HG02973 (cell line): ENCODE measurements around the gene DNAJA1.
"Not testable (repeated sequence)": the region's sequence is repeated elsewhere in the genome, so short reads cannot be mapped to it uniquely, and the experiment has no call there.

Experiments
- ATAC-seq: cut with Tn5 transposase; IDR thresholded peaks from one replicate; pipeline ENCODE4 v1.9.1; 2021; ENCODE audit warnings: moderate library complexity; ENCODE audit not compliant: unreplicated experiment

Gene DNAJA1

GRCh38 chr9:33024966-33025571 lies at the start of gene DNAJA1:
DNAJA1 (plus strand) TSS chr9:33025273; CDS start chr9:33026485, 1,212 bp downstream.
- peak; percentile 88 for ATAC-seq

DNA sequence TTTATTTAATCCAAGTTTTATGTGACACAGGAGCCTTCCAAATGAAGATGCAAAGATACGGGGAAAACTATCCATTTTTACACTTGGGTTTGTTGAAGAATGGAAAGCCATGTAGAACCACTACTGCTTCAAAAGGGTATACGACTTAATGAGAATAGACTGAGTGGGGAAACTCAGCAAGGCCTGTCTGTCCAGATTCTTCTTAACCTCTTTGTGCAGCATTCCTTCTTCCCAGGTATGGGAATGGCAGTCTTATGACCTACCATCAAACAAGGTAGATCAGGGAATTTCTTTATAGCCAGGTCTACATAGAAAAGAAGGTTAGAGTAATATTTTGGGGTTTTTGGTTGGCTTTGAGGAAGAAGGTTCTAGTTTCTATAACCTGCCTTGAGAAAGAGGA lies 47.0 kb upstream of the DNAJA1 start:
- ATAC-seq = no peak

GRCh38 chr9:32986971-32987370 lies 38.1 kb upstream of the DNAJA1 start:
- no peak for ATAC-seq

DNA sequence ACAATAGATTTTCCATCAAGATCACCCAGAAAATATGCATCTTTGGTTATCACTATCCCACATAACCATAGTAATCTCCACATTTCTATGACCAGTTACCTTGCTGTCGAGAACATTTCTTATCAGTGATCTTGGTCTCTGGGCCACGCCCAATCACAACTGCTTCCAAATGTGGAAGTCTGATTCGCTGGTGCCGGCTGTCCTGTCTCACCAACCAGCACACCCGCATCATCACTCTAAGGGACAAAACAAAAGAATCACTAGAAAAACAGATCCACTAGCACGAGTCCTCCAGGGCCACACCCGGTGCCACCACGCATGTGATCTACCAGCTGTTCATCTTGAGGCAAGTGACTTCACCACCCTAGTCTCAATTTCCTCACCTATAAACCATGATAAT lies 35.4 kb upstream of the DNAJA1 start:
- ATAC-seq = no peak

DNA sequence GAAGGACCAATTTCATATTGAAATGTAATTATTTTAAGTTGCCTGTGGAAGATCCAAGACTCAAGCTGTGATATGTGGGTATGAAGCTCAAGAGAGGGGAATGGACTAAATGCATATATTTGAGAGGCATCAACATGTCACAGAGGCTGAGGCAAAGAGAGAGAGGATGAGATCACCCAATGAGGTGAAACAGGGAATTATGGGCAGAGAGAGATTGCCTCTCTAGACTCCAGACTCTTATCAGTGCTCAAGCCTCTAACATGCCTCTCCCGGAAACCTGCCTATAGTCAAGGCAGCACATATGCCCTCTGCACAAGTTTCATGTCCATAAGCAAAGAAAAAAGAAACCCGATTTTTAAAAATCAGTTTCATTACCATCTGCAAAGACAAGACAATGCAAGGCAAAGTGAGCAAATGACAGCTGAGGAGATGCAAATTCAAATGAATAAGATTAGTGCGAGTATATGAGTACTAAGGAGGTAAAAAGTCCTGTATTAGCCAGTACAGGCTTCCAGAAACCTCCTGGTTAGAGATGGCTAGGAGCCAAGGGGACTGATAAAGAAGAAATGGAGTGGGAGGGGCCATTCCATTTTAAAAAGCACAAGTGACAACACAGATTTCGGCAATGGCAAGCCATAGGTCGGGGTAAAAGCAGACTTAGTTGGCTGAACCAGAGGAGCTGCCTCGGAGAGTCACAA lies 33.0 kb upstream of the DNAJA1 start:
- no peak for ATAC-seq

DNA sequence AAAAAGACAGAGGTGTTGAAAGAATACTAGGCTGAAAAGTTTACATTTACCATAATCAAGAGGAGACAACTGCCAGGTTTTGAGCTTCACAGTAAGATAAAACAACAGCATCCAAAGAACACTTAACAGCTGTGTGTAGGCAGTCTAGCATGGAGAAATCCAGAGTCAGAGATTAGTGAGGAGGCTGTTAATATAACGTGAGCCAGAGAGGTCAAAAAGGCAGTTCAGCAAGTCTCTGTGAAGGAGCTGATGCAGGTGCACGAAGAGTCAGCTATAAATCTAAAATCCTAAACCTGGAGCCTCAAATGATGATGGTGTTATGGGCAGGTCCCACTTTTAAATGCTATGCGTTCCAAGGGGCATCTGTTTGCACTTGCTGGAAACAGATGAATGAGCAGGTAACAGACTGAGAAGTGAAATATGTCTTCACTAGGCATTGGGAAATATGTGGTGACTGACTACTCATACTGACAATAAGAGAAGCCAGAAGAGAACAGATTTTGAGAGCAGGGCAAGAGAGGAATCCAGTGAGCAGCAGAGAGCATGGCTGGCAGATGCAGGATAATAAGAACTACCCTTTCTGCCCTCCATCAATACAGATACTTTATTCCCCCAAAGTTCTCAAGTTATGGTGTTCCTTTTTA lies 32.4 kb upstream of the DNAJA1 start:
- ATAC-seq = no peak

GRCh38 chr9:33000682-33001055 lies 24.4 kb upstream of the DNAJA1 start:
- ATAC-seq = not testable (repeated sequence)

DNA sequence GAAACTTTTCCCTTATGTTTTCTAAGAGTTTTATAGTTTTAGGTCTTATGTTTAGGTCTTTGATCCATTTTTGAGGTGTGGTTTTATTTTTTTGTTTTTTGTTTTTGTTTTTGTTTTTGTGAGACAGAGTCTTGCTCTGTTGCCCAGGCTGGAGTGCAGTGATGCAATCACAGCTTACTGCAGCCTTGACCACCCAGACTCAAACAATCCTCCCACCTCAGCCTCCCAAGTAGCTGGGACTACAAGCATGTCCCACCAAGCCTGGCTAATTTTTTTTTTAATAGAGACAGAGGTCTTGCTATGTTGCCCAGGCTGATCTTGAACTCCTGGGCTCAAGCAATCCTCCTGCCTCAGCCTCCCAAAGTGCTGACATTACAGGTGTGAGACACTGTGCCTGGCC lies 19.7 kb upstream of the DNAJA1 start:
- not testable (repeated sequence) for ATAC-seq

- no peak for ATAC-seq
Measured at GRCh38 chr9:33007755-33008154, 17.3 kb upstream of the DNAJA1 start.

DNA sequence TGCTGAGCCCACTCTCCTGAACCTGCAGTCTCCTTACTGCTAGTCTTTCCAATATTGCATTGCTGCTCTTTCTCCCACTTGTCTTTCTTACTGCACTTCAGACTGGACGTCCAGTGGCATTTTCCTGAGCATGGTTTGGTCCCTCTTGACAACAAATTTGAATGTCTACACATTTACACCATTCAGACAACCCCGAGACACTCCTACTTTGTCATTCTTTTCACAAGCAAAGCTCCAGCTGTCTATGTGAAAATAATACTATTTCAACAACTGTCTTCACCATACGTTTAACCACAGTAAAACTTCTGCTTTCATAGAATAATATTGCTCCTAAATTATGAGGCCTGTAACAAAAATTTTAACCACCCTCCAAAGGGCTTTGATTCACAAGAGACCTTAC lies 13.2 kb upstream of the DNAJA1 start:
- ATAC-seq = no peak

DNA sequence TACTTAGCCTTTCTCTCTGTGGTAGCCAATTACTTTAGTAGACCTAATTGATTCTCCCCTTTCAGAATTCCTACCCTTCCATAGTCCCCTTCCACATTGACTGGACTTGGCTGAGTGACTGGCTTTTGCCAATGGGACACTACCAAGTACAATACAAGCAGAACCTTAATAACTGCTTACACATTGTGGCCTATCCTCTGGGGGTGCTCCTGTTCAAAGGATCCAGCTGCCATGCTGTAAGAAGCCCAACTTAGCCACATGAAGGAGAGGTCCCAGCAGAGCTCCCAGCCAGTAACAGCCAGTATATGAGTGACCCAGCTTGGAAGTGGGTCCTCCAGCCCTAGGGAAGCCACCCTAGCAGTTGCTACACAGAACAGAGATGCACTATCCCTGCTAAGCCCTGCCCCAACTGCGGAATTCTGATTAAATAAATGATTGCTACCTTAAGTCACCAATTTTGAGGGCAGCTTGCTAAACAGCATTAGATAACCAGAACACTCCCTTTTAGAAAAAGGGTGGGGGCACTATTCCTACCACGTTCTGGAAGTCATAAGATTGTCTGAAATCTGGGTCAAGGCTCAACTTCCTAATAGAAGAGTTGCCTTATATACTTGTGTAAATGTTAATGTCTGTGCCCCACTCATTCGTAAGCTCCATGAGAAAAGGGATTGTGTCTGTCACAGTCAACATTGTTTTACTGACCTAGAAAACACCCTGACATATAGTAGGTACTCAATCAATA lies 12.6 kb upstream of the DNAJA1 start:
- no peak for ATAC-seq

DNA sequence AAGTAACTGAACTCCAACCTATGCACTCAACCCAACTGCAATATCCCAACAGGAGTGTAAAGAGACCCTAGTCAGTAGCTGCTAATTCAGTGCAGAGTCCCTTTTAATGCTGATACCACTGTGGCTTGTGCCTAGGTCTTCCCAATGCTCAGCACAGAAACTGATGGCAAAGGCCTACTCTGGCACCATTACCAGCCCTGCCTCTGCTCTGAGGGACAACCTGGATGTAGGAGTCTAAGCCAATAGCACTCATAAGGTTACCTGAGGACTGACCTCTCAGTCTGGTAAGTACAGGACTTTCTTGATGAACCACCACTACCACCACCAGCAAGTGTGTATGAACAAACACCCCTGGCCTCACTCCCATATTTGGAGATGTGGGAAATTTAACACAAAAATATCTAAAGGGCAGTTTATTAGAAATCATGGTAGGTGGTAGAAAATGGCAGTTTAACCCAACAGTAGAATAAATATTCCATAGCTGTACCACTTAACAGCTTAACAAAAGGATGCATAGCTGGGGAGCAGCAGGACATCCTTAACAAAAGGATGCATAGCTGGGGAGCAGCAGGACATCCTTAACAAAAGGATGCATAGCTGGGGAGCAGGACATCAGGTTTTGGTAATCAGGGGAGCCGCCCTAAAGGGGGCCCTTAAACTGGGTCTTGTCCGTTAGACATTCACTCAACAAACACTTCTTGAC lies 11.0 kb upstream of the DNAJA1 start:
- no peak for ATAC-seq

DNA sequence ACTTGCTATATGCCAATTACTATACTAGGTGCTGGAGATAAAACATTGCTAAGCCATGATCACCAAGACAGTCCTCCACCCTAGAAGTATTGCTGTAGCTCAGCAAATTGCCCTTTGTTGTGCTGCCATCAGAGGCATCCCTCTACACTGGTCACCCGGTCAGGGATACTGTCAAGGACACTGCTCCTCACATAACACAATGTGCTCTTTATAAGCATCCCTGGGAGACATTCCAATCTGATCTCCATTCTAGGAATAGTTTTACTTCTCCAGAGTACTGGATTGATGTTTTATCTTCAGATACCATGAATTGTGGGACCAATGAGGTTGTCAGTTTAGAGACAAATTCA lies 10.4 kb upstream of the DNAJA1 start:
- ATAC-seq = no peak

DNA sequence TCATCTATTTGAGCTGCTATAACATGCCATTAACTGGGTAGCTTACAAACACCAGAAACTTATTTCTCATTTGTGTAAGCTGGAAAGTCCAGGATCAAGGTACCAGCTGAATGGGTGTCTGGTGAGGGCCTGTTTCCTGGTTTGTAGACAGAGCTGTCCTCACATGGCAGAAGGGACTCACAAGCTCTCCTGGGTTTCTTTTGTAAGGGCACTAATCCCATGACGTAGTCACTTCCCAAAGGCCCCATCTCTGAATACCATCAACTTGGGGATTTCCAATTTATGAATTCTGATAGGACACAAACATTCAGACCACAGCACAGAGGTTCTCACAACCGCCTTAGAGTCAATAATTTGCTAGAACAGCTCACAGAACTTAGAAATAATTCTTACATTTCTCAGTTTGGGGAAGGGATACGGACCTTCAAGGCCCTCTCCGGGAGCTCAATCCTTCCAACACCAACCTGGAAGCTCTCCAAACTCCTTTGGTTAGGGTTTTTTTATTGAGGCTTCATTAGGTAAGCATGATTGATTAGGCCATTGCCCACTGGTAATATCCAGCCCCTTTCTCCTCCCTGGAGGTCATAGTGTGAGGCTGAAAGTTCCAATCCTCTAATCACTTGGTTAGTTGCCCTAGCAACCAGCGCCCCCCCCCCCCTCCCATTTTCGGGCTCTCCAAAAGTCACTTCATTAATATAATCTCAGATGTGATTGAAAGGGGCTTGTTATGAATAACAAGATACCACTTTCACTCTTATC lies 7.6 kb upstream of the DNAJA1 start:
- ATAC-seq = no peak

DNA sequence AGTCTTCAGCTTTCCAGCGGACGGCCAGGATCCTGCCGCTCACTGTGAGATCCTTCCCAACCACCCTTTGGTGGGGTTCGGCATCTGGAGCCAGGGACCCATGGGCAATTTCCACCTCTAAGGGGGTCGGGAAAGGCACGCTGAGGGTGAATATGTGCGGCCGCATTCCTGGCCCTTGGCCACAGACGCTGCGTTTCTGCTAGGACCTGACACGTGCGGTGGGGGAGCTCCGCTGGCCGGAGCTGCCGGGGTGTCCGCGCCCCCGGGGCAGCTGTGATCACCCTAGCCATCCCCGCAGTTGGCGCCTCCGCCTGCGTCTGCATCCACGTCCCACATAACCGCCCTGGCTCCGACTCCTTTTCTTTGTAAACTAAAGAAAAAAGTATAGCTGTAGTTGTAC lies 5.3 kb upstream of the DNAJA1 start:
- no peak for ATAC-seq

GRCh38 chr9:33022303-33022702 lies 2.8 kb upstream of the DNAJA1 start:
- no peak for ATAC-seq

DNA sequence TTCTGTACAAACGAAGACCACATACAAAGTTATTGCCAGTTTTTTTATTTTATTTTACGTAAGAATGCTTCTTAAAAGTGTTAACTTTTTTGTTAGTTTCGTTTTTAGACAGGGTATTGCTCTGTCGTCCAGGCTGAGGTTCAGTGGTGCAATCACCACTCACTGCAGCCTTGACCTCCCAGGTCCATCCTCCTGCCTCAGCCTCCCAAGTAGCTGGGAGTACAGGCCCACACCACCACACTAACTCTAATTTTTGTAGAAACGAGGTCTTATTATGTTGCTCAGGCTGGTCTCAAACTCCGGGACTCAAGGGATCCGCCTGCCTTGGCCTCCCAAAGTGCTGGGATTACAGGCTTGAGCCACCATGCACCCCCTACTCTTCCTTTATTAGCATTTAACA lies 2.3 kb upstream of the DNAJA1 start:
- ATAC-seq = no peak

DNA sequence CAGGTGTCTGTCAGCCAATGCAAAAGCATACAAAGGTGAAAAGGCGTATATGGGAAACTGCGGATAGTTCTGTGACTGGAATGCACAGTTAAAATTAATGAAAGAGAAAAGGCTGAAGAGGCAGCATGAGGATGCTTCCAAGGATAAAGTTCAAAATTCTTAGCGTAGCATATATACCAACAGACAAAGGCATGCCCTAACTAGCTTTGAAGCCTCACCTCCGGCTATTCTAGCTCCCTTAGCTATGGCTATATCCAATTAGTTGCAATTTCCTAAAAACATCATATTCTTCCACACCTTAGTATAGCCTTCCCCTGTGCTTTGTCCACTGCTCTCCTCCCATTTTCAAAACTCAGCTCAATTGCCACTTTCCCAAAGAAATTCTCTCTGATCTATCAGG lies 1.4 kb upstream of the DNAJA1 start:
- no peak for ATAC-seq

GRCh38 chr9:33024126-33024965 lies 727 bp upstream of the DNAJA1 start:
- ATAC-seq = peak; percentile 20
